ENCODE data around the gene RPP40.
"Not testable (repeated sequence)": the region's sequence is repeated elsewhere in the genome, so short reads cannot be mapped to it uniquely, and the experiment has no call there.

The RPP40 gene, protein sequence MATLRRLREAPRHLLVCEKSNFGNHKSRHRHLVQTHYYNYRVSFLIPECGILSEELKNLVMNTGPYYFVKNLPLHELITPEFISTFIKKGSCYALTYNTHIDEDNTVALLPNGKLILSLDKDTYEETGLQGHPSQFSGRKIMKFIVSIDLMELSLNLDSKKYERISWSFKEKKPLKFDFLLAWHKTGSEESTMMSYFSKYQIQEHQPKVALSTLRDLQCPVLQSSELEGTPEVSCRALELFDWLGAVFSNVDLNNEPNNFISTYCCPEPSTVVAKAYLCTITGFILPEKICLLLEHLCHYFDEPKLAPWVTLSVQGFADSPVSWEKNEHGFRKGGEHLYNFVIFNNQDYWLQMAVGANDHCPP

GRCh38 chr6:5003604-5004372, at the start of gene RPP40:
TSS of gene RPP40 (minus strand) at chr6:5004037. CDS start at chr6:5004002, 35 bp downstream.
- in situ Hi-C loops (cut with HindIII; ENCODE audit: low sequenced_read_pairs) = no loop called here

- in situ Hi-C loops (cut with HindIII; ENCODE audit: low sequenced_read_pairs) = no loop called here
Measured at GRCh38 chr6:5053038-5053437, 49.2 kb upstream of the RPP40 start.

DNA sequence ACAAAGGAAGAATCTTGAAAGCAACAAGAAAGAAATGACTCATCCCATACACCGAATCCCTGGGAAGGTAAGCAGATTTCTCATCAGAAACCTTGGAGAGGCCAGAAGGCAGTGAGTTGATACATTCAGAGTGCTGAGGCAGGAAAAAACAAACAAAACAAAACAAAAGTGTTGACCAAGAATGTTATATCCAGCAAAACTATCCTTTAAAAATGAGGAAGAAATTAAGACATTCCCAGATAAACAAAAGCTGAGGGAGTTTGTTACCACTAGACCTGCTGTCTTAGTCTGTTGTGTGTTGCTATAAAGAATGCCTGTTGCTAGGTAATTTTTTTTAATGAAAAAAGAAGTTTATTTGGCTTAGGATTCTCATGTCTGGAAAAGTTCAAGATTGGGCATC, 47.6 kb upstream of the RPP40 start:
- in situ Hi-C loops (cut with HindIII; ENCODE audit: low sequenced_read_pairs) = no loop called here

DNA sequence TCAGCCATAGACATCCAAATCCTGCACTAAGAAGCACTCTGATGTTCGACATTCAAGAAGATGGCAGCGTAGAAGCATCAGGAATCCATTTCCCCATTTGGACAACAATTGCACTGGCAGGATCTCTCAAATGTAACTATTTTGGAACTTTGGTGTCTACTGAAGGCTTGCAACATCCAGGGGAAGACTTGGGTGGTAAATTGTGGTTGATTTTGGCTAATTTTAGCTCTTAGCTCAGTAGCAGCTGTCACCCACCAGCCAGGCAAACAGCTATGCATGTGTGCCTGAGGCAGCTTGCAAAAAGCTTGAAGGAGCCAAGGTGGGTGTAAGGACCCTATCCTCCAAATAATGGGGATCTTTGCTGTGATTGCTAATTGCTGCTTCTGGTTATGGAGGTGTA, 46.2 kb upstream of the RPP40 start:
- in situ Hi-C loops (cut with HindIII; ENCODE audit: low sequenced_read_pairs) = no loop called here

- in situ Hi-C loops (cut with HindIII; ENCODE audit: low sequenced_read_pairs) = no loop called here
Measured at GRCh38 chr6:5046430-5046829, 42.6 kb upstream of the RPP40 start.

DNA sequence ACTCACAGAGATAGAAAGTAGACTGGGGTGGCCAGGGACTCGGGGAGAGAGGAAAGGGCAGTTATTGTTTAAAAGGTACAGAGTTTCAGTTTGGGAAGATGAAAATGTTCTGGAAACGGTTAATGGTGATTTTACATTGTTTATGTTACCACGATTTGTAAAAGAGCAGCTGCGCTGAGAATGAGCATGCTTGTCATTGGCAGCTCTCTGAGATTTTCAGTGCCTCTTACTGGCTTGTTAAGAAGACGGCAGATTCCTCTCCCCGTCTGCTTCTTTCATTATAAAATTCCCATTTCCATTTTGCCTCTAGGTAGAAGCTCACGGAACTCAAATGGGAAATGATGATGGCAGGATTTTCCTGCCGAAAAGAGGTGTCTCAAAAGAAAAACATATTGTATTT, 41.6 kb upstream of the RPP40 start:
- in situ Hi-C loops (cut with HindIII; ENCODE audit: low sequenced_read_pairs) = no loop called here

GRCh38 chr6:5044866-5045265, 41.0 kb upstream of the RPP40 start:
- in situ Hi-C loops (cut with HindIII; ENCODE audit: low sequenced_read_pairs) = no loop called here

GRCh38 chr6:5042436-5042835, 38.6 kb upstream of the RPP40 start:
- in situ Hi-C loops (cut with HindIII; ENCODE audit: low sequenced_read_pairs) = no loop called here

GRCh38 chr6:5041955-5042354, 38.1 kb upstream of the RPP40 start:
- in situ Hi-C loops (cut with HindIII; ENCODE audit: low sequenced_read_pairs) = no loop called here

GRCh38 chr6:5036269-5036668, 32.4 kb upstream of the RPP40 start:
- in situ Hi-C loops (cut with HindIII; ENCODE audit: low sequenced_read_pairs) = no loop called here

- in situ Hi-C loops (cut with HindIII; ENCODE audit: low sequenced_read_pairs) = no loop called here
Measured at GRCh38 chr6:5034736-5035135, 30.9 kb upstream of the RPP40 start.

- in situ Hi-C loops (cut with HindIII; ENCODE audit: low sequenced_read_pairs) = no loop called here
Measured at GRCh38 chr6:5034328-5034727, 30.5 kb upstream of the RPP40 start.

GRCh38 chr6:5033214-5033904, 29.5 kb upstream of the RPP40 start:
- in situ Hi-C loops (cut with HindIII; ENCODE audit: low sequenced_read_pairs) = not testable (repeated sequence)

DNA sequence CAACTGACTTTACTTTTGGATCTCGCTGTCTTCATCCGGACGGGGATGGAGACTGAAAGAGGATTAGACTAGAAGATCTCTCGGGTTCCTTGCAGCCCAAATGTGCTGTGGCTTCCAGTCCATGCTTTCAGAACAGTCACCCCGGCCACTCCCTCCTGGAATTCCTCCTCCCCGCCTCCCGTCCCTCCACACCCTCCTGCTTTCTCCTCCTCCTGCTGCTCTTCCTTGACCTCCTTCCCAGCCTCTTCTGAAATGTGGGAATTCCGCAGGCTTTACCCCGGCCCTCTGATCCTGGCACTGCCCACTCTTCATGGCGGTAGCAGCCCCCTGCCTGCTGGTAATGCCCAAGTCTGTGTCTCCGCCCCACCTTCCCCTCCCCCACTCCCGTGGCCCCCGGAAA, 28.9 kb upstream of the RPP40 start:
- in situ Hi-C loops (cut with HindIII; ENCODE audit: low sequenced_read_pairs) = not testable (repeated sequence)

GRCh38 chr6:5031150-5031549, 27.3 kb upstream of the RPP40 start:
- in situ Hi-C loops (cut with HindIII; ENCODE audit: low sequenced_read_pairs) = no loop called here

- in situ Hi-C loops (cut with HindIII; ENCODE audit: low sequenced_read_pairs) = no loop called here
Measured at GRCh38 chr6:5030596-5031136, 26.8 kb upstream of the RPP40 start.

DNA sequence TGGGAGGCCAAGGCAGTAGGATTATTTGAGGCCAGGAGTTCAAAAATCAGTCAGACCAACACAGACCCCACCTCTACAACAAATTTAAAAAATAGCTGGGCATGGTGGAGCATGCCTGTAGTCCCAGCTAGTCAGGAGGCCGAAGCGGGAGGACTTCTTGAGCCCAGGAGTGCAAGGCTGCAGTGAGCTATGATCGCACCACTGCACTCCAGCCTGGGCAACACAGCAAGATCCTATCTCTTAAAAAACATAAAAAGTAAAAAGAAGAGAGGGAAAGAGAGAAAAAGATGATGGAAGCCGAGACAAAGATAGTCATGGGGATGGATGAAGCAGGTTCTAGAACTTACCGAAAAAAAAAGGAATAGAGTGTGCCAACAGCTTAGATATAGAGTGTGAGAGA, 25.8 kb upstream of the RPP40 start:
- in situ Hi-C loops (cut with HindIII; ENCODE audit: low sequenced_read_pairs) = no loop called here

DNA sequence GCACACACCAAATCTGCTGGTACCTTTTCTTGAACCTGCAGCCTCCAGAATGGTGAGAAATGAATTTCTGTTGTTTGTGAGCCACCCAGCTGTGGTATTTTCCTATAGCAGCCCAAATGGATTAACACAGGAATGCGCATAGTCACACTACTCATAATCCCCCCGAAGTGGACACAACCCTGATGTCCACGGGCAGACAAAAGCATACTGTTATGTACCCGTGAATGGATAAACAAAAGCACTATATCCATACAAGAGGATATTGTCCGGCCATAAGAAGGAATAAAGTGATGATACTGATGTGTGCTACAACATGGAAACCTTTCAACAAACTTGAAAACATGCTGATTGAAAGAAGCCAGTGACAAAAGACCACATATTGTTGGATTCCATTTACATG, 25.1 kb upstream of the RPP40 start:
- in situ Hi-C loops (cut with HindIII; ENCODE audit: low sequenced_read_pairs) = no loop called here

DNA sequence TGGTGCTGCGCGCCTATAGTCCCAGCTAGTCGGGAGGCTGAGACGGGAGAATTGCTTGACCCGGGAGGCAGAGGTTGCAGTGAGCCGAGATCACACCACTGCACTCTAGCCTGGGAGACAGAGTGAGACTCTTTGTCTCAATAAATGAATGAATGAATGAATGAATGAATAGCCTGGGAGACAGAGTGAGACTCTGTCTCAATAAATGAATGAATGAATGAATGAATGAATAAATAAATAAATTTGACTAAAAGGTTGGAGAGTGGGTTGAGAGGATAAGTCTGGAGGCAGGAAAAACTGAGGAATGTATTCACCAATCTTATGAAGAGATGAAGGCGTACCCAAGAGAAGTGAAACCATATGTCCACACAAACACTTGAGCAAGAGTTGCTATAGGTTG, 24.5 kb upstream of the RPP40 start:
- in situ Hi-C loops (cut with HindIII; ENCODE audit: low sequenced_read_pairs) = no loop called here

DNA sequence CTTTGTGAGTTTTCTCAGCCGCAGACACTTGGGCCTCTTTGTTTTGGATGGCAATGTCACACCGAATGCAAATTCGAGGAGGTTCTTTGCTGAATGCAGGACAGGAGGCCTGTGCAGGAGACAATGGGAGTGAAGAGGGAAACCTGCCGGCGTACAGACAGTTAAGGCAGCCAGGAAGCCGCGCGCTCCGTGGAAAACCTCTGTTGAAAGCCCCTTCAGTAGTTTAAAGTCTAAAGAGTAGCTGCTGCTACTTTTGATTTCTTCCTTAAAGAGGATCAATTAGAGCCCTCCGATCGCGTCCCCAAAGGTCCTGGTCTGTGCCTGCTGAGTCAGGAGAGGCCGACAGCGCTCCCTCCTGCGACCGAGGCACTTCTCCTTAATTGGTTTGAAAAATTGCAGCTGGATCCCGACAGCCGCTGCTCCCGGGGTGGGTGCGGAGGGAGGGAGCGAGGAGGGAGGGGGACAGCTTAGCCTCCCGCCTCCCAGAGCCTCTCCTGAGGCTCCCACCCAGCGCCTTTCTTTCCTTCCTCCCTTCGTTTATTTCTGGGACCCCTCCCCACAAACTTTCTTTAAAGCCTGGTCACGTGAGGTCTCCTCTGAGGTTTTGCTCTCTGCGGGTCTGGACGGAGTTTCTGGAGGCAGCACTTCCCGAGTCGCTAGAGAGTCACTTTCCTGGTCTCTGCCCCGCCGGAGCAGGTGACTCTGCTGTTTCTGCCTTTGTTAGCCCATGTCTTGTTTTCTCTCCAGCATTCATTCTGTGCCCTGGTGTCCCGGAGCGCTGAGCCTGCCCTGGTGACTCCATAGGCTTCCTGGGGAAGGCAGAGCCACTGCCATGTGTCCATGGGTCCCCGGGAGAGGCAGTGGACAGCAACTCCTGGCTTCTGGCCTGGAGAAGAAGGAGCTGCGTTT, 22.3 kb upstream of the RPP40 start:
- in situ Hi-C loops (cut with HindIII; ENCODE audit: low sequenced_read_pairs) = no loop called here
